Lower leg skin (tissue), 3 donors: Measurements from ENCODE around the gene DTYMK.

Experiments used
- CTCF ChIP-seq, 3 donors: fragments of 450-650 bp; IDR thresholded peaks; one replicate each; pipeline ENCODE4 v1.5.1; 2016; ENCODE audit warnings: antibody characterized with exemption in 3 of 3, mild to moderate bottlenecking in 3 of 3, moderate library complexity in 2 of 3
- POLR2A ChIP-seq, 2 donors: fragments of 450-650 bp; IDR thresholded peaks; one replicate each; pipeline ENCODE4 v1.6.1; 2016 to 2017; ENCODE audit warnings: antibody characterized with exemption in 2 of 2, mild to moderate bottlenecking in 1 of 2, moderate library complexity in 1 of 2

GRCh38 chr2:241668839-241669238 lies 17.8 kb downstream of the DTYMK start:
- TF ChIP-seq CTCF (IDR thresholded peaks at IDR 0.05), result no peak
- no peak for TF ChIP-seq POLR2A (IDR thresholded peaks at IDR 0.05)
